Effector memory CD8-positive, alpha-beta T cell (primary cell): ENCODE results near the gene ISOC1.

Experiments used
- ATAC-seq: fragments of 150-1000 bp; cut with Tn5 transposase; replicated peaks from 2 replicates; pipeline ENCODE4 v1.10.0; 2021; ENCODE audit warnings: mild to moderate bottlenecking, moderate library complexity
- DNase-seq, 3 experiments: peaks; one replicate each; pipeline ENCODE4 v3.0.0; 2021
- H3K27ac Mint-ChIP-seq, 2 donors: one replicate each; pipeline ENCODE4 v1.8.0; 2022; ENCODE audit warnings: mild to moderate bottlenecking in 2 of 2, mixed read lengths in 2 of 2, moderate library complexity in 2 of 2
- H3K27me3 Mint-ChIP-seq, 2 donors: one replicate each; pipeline ENCODE4 v1.8.0; 2022; ENCODE audit warnings: mixed read lengths in 2 of 2
- H3K36me3 Mint-ChIP-seq: one replicate; pipeline ENCODE4 v1.8.0; 2022; ENCODE audit warnings: mild to moderate bottlenecking, moderate library complexity, mixed read lengths; ENCODE audit not compliant: insufficient read depth
- H3K4me1 Mint-ChIP-seq, 2 donors: one replicate each; pipeline ENCODE4 v1.8.0; 2022; ENCODE audit warnings: low read depth in 2 of 2, mixed read lengths in 2 of 2
- H3K4me3 Mint-ChIP-seq, 2 donors: one replicate each; pipeline ENCODE4 v1.8.0; 2022; ENCODE audit warnings: mild to moderate bottlenecking in 2 of 2, mixed read lengths in 2 of 2, moderate library complexity in 2 of 2
- H3K9me3 Mint-ChIP-seq, 2 donors: one replicate each; pipeline ENCODE4 v1.8.0; 2022; ENCODE audit warnings: mixed read lengths in 2 of 2

ISOC1 gene

GRCh38 chr5:129074903-129075302 is 19.6 kb upstream of the ISOC1 start:
- no peak overlapping the region for H3K4me3 Mint-ChIP-seq
- DNase-seq (no peak), ATAC-seq (no peak)
- H3K36me3 Mint-ChIP-seq = peaks cover 5% of the 10 kb centered on the region
- no peak overlapping the region for H3K27ac Mint-ChIP-seq
- peaks cover 25 to 26% of the 10 kb centered on the region in 2 donors for H3K27me3 Mint-ChIP-seq
- no peaks in the 10 kb centered on the region for H3K4me1 Mint-ChIP-seq
- H3K9me3 Mint-ChIP-seq = no peaks in the 10 kb centered on the region

- Mint-ChIP-seq H3K9me3 (no peaks in the 10 kb centered on the region), H3K4me3 (no peak overlapping the region), H3K27me3 (peaks cover 25 to 26% of the 10 kb centered on the region in 2 donors), H3K36me3 (peaks cover 5% of the 10 kb centered on the region), H3K27ac (no peak overlapping the region), H3K4me1 (no peaks in the 10 kb centered on the region)
- no peak for ATAC-seq
- DNase-seq = no peak
Observed at GRCh38 chr5:129077433-129078075, 17.0 kb upstream of the ISOC1 start.

GRCh38 chr5:129078247-129078646 is 16.3 kb upstream of the ISOC1 start:
- Mint-ChIP-seq H3K4me3 (no peak overlapping the region), H3K36me3 (no peaks in the 10 kb centered on the region), H3K27me3 (peaks cover 19 to 28% of the 10 kb centered on the region in 2 donors), H3K4me1 (no peaks in the 10 kb centered on the region), H3K9me3 (no peaks in the 10 kb centered on the region), H3K27ac (no peak overlapping the region)
- ATAC-seq = no peak
- DNase-seq = no peak

GRCh38 chr5:129078660-129079059 is 15.9 kb upstream of the ISOC1 start:
- H3K27me3 Mint-ChIP-seq = peaks cover 15 to 30% of the 10 kb centered on the region in 2 donors
- no peaks in the 10 kb centered on the region for H3K36me3 Mint-ChIP-seq
- DNase-seq (no peak), ATAC-seq (no peak)
- H3K4me3 Mint-ChIP-seq = no peak overlapping the region
- H3K27ac Mint-ChIP-seq = no peak overlapping the region
- no peaks in the 10 kb centered on the region for H3K4me1 Mint-ChIP-seq
- no peaks in the 10 kb centered on the region for H3K9me3 Mint-ChIP-seq

GRCh38 chr5:129079496-129079895 is 15.1 kb upstream of the ISOC1 start:
- H3K4me1 Mint-ChIP-seq = no peaks in the 10 kb centered on the region
- ATAC-seq (no peak), DNase-seq (no peak)
- no peak overlapping the region for H3K27ac Mint-ChIP-seq
- H3K4me3 Mint-ChIP-seq = no peak overlapping the region
- no peaks in the 10 kb centered on the region for H3K36me3 Mint-ChIP-seq
- peaks cover 6 to 25% of the 10 kb centered on the region in 2 donors for H3K27me3 Mint-ChIP-seq
- no peaks in the 10 kb centered on the region for H3K9me3 Mint-ChIP-seq

GRCh38 chr5:129080766-129081165 is 13.8 kb upstream of the ISOC1 start:
- H3K9me3 Mint-ChIP-seq = no peaks in the 10 kb centered on the region
- ATAC-seq = no peak
- no peaks in the 10 kb centered on the region for H3K4me1 Mint-ChIP-seq
- H3K4me3 Mint-ChIP-seq = no peak overlapping the region
- DNase-seq = no peak
- peaks cover 2 to 25% of the 10 kb centered on the region in 2 donors for H3K27me3 Mint-ChIP-seq
- H3K36me3 Mint-ChIP-seq = no peaks in the 10 kb centered on the region
- no peak overlapping the region for H3K27ac Mint-ChIP-seq

- ATAC-seq (no peak), DNase-seq (no peak)
- Mint-ChIP-seq H3K4me1 (no peaks in the 10 kb centered on the region), H3K27ac (no peak overlapping the region), H3K4me3 (no peak overlapping the region), H3K36me3 (no peaks in the 10 kb centered on the region), H3K9me3 (no peaks in the 10 kb centered on the region), H3K27me3 (peaks cover 12 to 34% of the 10 kb centered on the region in 2 donors)
Observed at GRCh38 chr5:129082225-129083136, 12.1 kb upstream of the ISOC1 start.

GRCh38 chr5:129094924-129095899 is 663 bp downstream of the ISOC1 start:
- DNase-seq (peak in 2 of 3 experiments; percentile 24 to 31), ATAC-seq (peak; percentile 7)
- peaks cover 15 to 33% of the 10 kb centered on the region in 2 donors for H3K4me1 Mint-ChIP-seq
- H3K27me3 Mint-ChIP-seq = peaks cover 0 to 12% of the 10 kb centered on the region in 2 donors
- peak overlapping the region in 1 of 2 donors; percentile 79 for H3K27ac Mint-ChIP-seq
- H3K4me3 Mint-ChIP-seq = peak overlapping the region; percentile 82 to 86
- no peaks in the 10 kb centered on the region for H3K9me3 Mint-ChIP-seq
- H3K36me3 Mint-ChIP-seq = peaks cover 4% of the 10 kb centered on the region

GRCh38 chr5:129096382-129096991 is 1.9 kb downstream of the ISOC1 start:
- DNase-seq (no peak), ATAC-seq (no peak)
- Mint-ChIP-seq H3K36me3 (peaks cover 4% of the 10 kb centered on the region), H3K4me1 (peaks cover 16 to 34% of the 10 kb centered on the region in 2 donors), H3K27me3 (peaks cover 0 to 9% of the 10 kb centered on the region in 2 donors), H3K27ac (no peak overlapping the region), H3K9me3 (no peaks in the 10 kb centered on the region), H3K4me3 (peak overlapping the region in 1 of 2 donors; percentile 82)

GRCh38 chr5:129097498-129098296 is 3.1 kb downstream of the ISOC1 start:
- ATAC-seq (no peak), DNase-seq (no peak)
- Mint-ChIP-seq H3K27me3 (no peaks in the 10 kb centered on the region), H3K36me3 (peaks cover 4% of the 10 kb centered on the region), H3K9me3 (no peaks in the 10 kb centered on the region), H3K27ac (peak overlapping the region in 1 of 2 donors; percentile 2), H3K4me1 (peaks cover 18 to 46% of the 10 kb centered on the region in 2 donors), H3K4me3 (no peak overlapping the region)

GRCh38 chr5:129098488-129099183 is 4.1 kb downstream of the ISOC1 start:
- H3K4me1 Mint-ChIP-seq = peaks cover 18 to 50% of the 10 kb centered on the region in 2 donors
- no peak overlapping the region for H3K4me3 Mint-ChIP-seq
- DNase-seq = no peak
- ATAC-seq = no peak
- peaks cover 4% of the 10 kb centered on the region for H3K36me3 Mint-ChIP-seq
- no peaks in the 10 kb centered on the region for H3K27me3 Mint-ChIP-seq
- peak overlapping the region in 1 of 2 donors; percentile 2 for H3K27ac Mint-ChIP-seq
- H3K9me3 Mint-ChIP-seq = no peaks in the 10 kb centered on the region

GRCh38 chr5:129099184-129099569 is 4.6 kb downstream of the ISOC1 start:
- H3K27me3 Mint-ChIP-seq = no peaks in the 10 kb centered on the region
- no peak overlapping the region for H3K27ac Mint-ChIP-seq

More at GRCh38 chr5:129099184-129099569, 4.6 kb downstream of the ISOC1 start:
- peaks cover 2% of the 10 kb centered on the region for H3K36me3 Mint-ChIP-seq
- H3K4me3 Mint-ChIP-seq = no peak overlapping the region
- ATAC-seq (no peak), DNase-seq (no peak)
- H3K4me1 Mint-ChIP-seq = peaks cover 16 to 47% of the 10 kb centered on the region in 2 donors
- H3K9me3 Mint-ChIP-seq = no peaks in the 10 kb centered on the region
